Measurements from ENCODE around the gene HOXB3.

HOXB3 gene

GRCh38 chr17:48625495-48626244 is 35.6 kb upstream of the HOXB3 start:
- no peak for DNase-seq

GRCh38 chr17:48624544-48625494 is 34.8 kb upstream of the HOXB3 start:
- DNase-seq: no peak

GRCh38 chr17:48624118-48624517 is 34.1 kb upstream of the HOXB3 start:
- no peak for DNase-seq

- no peak for DNase-seq
Measured at GRCh38 chr17:48623583-48623982, 33.5 kb upstream of the HOXB3 start.

GRCh38 chr17:48622857-48623256 is 32.8 kb upstream of the HOXB3 start:
- DNase-seq: no peak

GRCh38 chr17:48621410-48622392 is 31.7 kb upstream of the HOXB3 start:
- DNase-seq: no peak

- DNase-seq: no peak
Measured at GRCh38 chr17:48620461-48621139, 30.6 kb upstream of the HOXB3 start.

- DNase-seq: no peak
Measured at GRCh38 chr17:48619826-48620449, 29.9 kb upstream of the HOXB3 start.

GRCh38 chr17:48618256-48618896 is 28.3 kb upstream of the HOXB3 start:
- peak; percentile 84 for DNase-seq

- no peak for DNase-seq
Measured at GRCh38 chr17:48617471-48618255, 27.6 kb upstream of the HOXB3 start.

GRCh38 chr17:48616717-48617470 is 26.9 kb upstream of the HOXB3 start:
- DNase-seq: no peak

- DNase-seq: no peak
Measured at GRCh38 chr17:48615963-48616716, 26.1 kb upstream of the HOXB3 start.

GRCh38 chr17:48615047-48615962 is 25.3 kb upstream of the HOXB3 start, which contains the start of gene HOXB8:
Gene HOXB8, minus strand, starts transcription at chr17:48615292. Its CDS starts 588 bp downstream, at chr17:48614704.
- no peak for DNase-seq

- no peak for DNase-seq
Measured at GRCh38 chr17:48613862-48614694, 24.0 kb upstream of the HOXB3 start.

- no peak for DNase-seq
Measured at GRCh38 chr17:48612854-48613691, 23.0 kb upstream of the HOXB3 start.

GRCh38 chr17:48612456-48612853 is 22.4 kb upstream of the HOXB3 start:
- DNase-seq: no peak
